Kidney (tissue), 14 donors: ENCODE results near the gene ENAH. TPM values are rescaled to one million over a fixed set of nuclear protein-coding genes. Genes with fewer than 3 reads are reported as not detected.

Experiments used
- DNase-seq, 5 donors: peaks; one replicate each; pipeline ENCODE4 v3.0.0-alpha.2; 2013 to 2020
- FAIRE-seq: peaks from 2 replicates; lab custom pipeline; 2012; peaks lifted over from hg19 to GRCh38; lab: Jason Lieb, UNC
- H3K27ac ChIP-seq, 2 donors: one replicate each; pipeline ENCODE4 v1.7.0; 2013; ENCODE audit warnings: low read depth in 2 of 2, low read length in 2 of 2, inconsistent platforms in 1 of 2
- H3K27me3 ChIP-seq: one replicate; pipeline ENCODE4 v1.7.1; 2013; ENCODE audit warnings: low read length, inconsistent platforms; ENCODE audit not compliant: control insufficient read depth, insufficient read depth
- H3K36me3 ChIP-seq, 3 donors: one replicate each; pipeline versions ENCODE4 v1.7.0 to v1.7.1; 2013; ENCODE audit warnings: low read length in 3 of 3, control low read depth in 1 of 3, inconsistent platforms in 1 of 3; ENCODE audit not compliant: insufficient read depth in 3 of 3, control insufficient read depth in 2 of 3
- H3K4me1 ChIP-seq, 3 donors: one replicate each; pipeline versions ENCODE4 v1.7.0 to v1.7.1; 2013; ENCODE audit warnings: low read length in 3 of 3, inconsistent platforms in 1 of 3, low read depth in 1 of 3; ENCODE audit not compliant: control insufficient read depth in 2 of 3, insufficient read depth in 2 of 3
- H3K4me3 ChIP-seq, 3 donors: one replicate each; pipeline versions ENCODE4 v1.7.0 to v1.8.1; 2013; ENCODE audit warnings: low read length in 3 of 3, control low read depth in 1 of 3, inconsistent platforms in 1 of 3
- H3K9ac ChIP-seq, 3 donors: one replicate each; pipeline versions ENCODE4 v1.7.0 to v1.7.1; 2013; ENCODE audit warnings: low read length in 3 of 3, control low read depth in 1 of 3, inconsistent platforms in 1 of 3
- H3K9me3 ChIP-seq, 3 donors: one replicate each; pipeline versions ENCODE4 v1.7.0 to v1.7.1; 2013; ENCODE audit warnings: low read length in 3 of 3, control low read depth in 1 of 3, inconsistent platforms in 1 of 3; ENCODE audit not compliant: control insufficient read depth in 2 of 3, insufficient read depth in 1 of 3
- CTCF ChIP-seq: IDR thresholded peaks from 3 replicates; pipeline ENCODE4 v1.5.1; 2012; ENCODE audit warnings: mild to moderate bottlenecking, moderate library complexity, borderline replicate concordance; ENCODE audit not compliant: insufficient read depth; ENCODE audit errors: extremely low read depth
- intact Hi-C: fragments of 100-400 bp; cut with DNase I; formaldehyde crosslinking; loops from one replicate; pipeline ENCODE4 v1.11.1; 2022
- polyA plus RNA-seq: library from polyadenylated mRNA; stranded (reverse); fragments of 350-450 nt; fragmentation: Illumina TruSeq; extraction: RNeasy Lipid Tissue Mini Kit (QIAGEN cat#74804); gene quantifications from one replicate; pipeline ENCODE4 v1.2.3, GENCODE V29; 2014; ENCODE audit warnings: low read depth, low replicate concordance; ENCODE audit not compliant: insufficient read depth
- total RNA-seq: library from RNA; stranded (reverse); fragmentation: NEBNext Ultra II Directional; extraction: Animal tissue kit (Norgen Biotek cat#: 25700); gene quantifications from one replicate; pipeline ENCODE4 v1.2.1, GENCODE V29; 2021
- donor health status: control.
- donor health status: control.
- donor health status: control.
- donor health status: control.
- donor health status: control.
- donor health status: DM: yes; HTN: yes; CAD: no.
- donor health status: Normal renal cell carcinoma (clear cell type).

Gene ENAH
- total and polyA plus RNA-seq, 2 donors from 2014 or later, result 6.2 to 42.3 TPM

- Histone ChIP-seq H3K36me3 (no peaks in the 10 kb centered on the region), H3K4me1 (peaks cover 0 to 4% (median 0%) of the 10 kb centered on the region in 3 donors), H3K4me3 (no peak overlapping the region), H3K27me3 (no peaks in the 10 kb centered on the region), H3K9ac (no peak overlapping the region), H3K27ac (no peak overlapping the region), H3K9me3 (no peaks in the 10 kb centered on the region)
- intact Hi-C loops, result no loop called here
- peak in 1 of 5 donors; percentile 60 for DNase-seq
- FAIRE-seq, result no peak
- no peak for TF ChIP-seq CTCF
Measured at GRCh38 chr1:225462429-225462713, 190.6 kb downstream of the ENAH start.

- intact Hi-C loops, result no loop called here
- H3K4me1 ChIP-seq, result peaks cover 0 to 4% (median 0%) of the 10 kb centered on the region in 3 donors
- no peak overlapping the region for H3K4me3 ChIP-seq
- DNase-seq, result peak in 1 of 5 donors; percentile 61
- no peak overlapping the region for H3K9ac ChIP-seq
- TF ChIP-seq CTCF, result no peak
- H3K27me3 ChIP-seq, result no peaks in the 10 kb centered on the region
- H3K9me3 ChIP-seq, result no peaks in the 10 kb centered on the region
- no peak for FAIRE-seq
- no peak overlapping the region for H3K27ac ChIP-seq
- H3K36me3 ChIP-seq, result no peaks in the 10 kb centered on the region
Measured at GRCh38 chr1:225461533-225462428, 191.1 kb downstream of the ENAH start.

- Histone ChIP-seq H3K27ac (no peak overlapping the region), H3K4me1 (peaks cover 0 to 4% (median 0%) of the 10 kb centered on the region in 3 donors), H3K36me3 (no peaks in the 10 kb centered on the region), H3K9ac (no peak overlapping the region), H3K4me3 (no peak overlapping the region), H3K9me3 (no peaks in the 10 kb centered on the region), H3K27me3 (no peaks in the 10 kb centered on the region)
- FAIRE-seq, result no peak
- intact Hi-C loops, result no loop called here
- TF ChIP-seq CTCF, result no peak
- DNase-seq, result peak in 1 of 5 donors; percentile 54
Measured at GRCh38 chr1:225460737-225461532, 192.0 kb downstream of the ENAH start.
